GM19193 (cell line): Measurements from ENCODE around the gene AARS2.
A peak's percentile ranks its signal among the peaks of the same experiment; 100 is the strongest.

Experiments used
- POLR2A ChIP-seq: IDR thresholded peaks from 4 replicates; pipeline ENCODE4 v1.6.1; 2011; ENCODE audit not compliant: insufficient read depth, insufficient read length; ENCODE audit errors: extremely low read depth

AARS2 gene

DNA sequence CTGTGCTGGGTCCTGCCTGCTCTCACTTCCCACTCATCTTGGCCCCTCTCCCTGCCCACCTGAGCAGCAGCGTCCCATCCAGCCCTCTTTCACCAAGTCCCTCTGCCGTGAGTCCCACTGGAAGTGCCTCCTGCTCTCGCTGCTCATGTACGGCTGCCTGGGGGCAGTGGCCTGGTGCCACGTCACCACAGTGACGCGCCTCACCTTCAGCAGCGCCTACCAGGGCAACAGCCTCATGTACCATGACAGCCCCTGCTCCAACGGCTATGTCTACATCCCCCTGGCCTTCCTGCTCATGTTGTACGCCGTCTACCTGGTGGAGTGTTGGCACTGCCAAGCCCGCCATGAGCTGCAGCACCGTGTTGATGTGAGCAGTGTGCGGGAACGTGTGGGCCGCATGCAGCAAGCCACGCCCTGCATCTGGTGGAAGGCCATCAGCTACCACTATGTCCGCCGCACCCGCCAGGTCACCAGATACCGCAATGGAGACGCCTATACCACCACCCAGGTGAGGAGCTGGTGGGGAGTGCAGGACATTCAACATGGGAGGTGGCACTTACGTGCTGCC, 40.1 kb downstream of the AARS2 start:
- no peak for TF ChIP-seq POLR2A

- TF ChIP-seq POLR2A, result no peak
Measured at GRCh38 chr6:44272529-44272928, 40.6 kb downstream of the AARS2 start.

GRCh38 chr6:44271914-44272313, 41.2 kb downstream of the AARS2 start:
- no peak for TF ChIP-seq POLR2A

- TF ChIP-seq POLR2A, result no peak
Measured at GRCh38 chr6:44271406-44271723, 41.8 kb downstream of the AARS2 start.

DNA sequence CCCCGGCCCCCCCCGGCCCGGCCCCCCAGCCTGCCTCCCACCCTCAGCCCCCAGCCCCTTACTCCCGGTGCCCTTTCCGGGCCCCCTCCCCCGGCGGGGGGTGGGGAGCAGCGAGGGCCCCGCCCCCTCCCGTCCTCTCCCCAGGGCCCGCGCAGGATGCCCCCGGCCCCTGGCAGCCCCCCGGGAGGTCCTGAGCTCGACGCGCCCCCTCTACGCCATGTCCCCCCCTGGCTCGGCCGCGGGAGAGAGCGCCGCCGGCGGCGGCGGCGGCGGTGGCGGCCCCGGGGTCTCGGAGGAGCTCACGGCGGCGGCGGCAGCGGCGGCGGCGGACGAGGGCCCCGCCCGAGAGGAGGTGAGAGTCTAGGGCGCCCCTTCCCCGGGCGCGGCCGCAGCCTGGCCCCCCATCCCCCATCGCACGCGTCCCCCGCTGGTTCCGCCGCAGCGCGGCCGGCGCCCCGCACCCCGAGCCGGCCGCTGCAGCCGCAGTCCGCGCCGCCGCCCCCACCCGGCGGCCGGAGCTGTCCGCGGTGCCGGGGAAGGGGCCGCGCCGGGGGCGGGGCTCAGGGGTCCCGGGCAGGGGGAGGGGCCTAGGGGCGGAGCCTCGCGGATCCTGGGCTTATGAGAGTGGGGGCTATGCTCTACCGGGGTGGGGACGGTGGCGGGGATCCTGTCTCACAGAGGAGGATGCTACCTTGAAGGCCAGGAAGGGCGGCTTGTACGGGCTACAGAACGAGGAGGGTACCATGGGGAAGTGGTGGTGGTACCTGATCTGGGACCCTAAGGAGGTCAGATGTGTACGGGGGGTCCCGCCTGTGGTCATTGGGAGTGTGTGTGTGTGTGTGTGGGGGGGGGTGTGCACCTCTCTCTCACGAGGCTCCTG, 42.4 kb downstream of the AARS2 start:
- no peak for TF ChIP-seq POLR2A

DNA sequence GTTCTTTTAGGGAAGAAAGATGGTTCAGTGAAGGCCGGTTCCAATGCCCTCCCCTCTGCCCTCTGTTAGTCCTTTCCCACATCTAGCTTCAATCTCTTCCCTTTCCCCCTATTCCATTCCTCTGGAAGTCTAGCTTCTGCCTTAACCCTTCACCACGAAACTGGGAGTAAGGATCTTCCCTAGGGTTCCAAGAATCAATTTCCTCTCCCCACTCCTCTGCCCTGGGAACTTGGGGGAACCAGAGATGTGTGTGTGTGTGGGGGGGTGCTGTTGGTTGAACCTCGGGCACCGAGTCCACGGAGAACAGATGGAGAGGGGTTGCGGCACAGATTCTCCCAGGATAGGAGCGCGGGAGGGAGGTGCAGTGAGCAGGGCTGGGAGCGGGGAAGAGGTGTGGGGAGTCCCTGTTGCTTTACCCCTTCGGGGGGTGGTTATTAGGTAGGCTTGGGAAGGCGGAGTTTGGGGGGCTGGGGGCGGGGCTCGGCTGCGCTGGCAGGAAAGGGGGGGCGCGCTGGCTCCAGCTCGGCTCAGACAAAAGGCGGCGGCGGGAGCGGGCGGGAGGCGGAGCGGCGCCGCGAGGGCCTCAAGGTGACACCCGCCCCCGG, 43.1 kb downstream of the AARS2 start, which contains the start of gene TMEM151B:
Gene TMEM151B (plus strand): TSS at position 530 of the 605 bp plus-strand sequence. CDS start 293 bp downstream, outside the sequence.
- no peak for TF ChIP-seq POLR2A

GRCh38 chr6:44269178-44269920, 43.8 kb downstream of the AARS2 start:
- no peak for TF ChIP-seq POLR2A

GRCh38 chr6:44268095-44268628, 45.0 kb downstream of the AARS2 start:
- TF ChIP-seq POLR2A, result no peak

DNA sequence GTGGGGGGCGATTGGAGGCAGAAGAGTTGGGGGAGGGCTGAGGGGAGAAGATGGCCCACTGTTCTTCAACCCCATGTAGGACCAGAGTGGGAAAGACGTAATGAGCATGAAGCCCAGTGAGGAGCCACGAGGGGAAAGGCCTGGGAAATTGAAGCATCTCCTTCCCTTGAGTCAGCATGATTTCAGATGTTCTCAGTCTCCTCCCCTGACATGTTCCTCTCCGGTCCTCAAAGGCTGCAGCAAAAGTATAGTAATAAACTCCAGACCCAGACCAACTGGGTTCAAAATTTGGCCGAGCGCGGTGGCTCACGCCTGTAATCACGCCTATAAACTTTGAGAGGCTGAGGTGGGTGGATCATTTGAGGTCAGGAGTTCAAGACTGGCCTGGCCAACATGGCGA, 45.9 kb downstream of the AARS2 start:
- no peak for TF ChIP-seq POLR2A

GRCh38 chr6:44266347-44266746, 46.8 kb downstream of the AARS2 start:
- no peak for TF ChIP-seq POLR2A

DNA sequence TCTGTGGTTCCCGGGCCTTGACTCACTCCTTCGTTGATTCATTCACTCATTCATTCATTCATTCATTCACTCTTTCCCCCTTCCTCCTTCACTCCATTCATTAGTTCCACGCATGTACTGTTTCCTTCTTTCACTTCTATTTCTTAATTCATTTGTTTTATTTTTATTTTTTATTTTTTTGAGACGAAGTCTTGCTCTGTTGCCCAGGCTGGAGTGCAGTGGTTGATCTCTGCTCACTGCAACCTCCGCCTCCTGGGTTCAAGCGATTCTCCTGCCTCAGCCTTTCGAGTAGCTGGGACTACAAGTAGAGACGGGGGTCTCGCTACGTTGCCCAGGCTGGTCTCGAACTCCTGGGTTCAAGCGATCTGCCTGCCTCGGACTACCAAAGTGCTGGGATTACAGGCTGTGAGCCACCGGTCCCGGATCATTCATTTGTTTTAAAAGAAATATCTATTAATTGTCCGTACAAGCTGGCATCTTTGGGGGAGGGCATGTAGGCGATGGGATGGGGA, 47.4 kb downstream of the AARS2 start:
- TF ChIP-seq POLR2A, result no peak

- peak; percentile 82 for TF ChIP-seq POLR2A
Measured at GRCh38 chr6:44265007-44265721, 48.0 kb downstream of the AARS2 start, which contains the start of gene NFKBIE. TSS of gene NFKBIE (minus strand) at chr6:44265551. CDS start at chr6:44265346, 205 bp downstream.

DNA sequence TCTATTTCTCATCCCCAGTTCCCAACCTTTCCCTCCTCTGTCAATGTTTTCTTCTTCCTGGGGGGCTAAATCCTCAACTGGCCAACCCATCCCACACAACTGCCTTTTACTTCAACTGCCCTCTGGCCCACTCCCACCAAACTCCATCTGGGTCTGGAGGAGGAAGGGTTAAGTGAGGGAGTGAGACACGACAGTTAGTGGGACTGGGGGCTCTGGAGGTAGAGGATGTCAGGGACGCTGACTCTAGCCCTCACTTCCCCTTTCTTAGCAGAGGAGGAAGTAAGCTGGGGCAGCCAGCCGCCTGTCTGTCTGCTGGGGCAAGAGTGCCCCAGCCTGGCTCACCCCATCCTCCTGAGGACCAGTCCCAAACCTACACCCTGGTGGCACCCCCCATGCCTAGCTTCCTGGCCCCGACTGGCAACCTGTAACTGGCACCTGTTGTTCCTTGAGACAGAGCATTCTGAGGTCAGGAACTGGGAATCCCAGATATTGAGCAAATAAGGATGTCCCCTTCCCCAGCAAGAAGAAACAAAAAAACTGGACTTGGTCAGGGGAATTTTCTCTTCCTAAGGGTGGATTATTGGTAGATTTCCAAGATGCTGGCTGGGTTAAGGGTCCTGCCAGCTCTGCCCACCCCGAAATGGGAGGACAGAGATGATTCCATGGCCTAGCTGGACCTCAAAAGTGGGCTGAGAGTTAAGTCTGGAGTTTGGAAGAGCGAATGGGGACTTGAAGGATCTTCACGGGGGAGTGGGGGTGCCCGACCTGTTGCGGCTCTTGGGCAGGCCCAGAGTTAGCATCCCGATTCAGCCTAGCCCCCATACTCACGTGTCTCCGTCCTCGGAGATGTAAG, 48.8 kb downstream of the AARS2 start:
- TF ChIP-seq POLR2A, result peak; percentile 61

DNA sequence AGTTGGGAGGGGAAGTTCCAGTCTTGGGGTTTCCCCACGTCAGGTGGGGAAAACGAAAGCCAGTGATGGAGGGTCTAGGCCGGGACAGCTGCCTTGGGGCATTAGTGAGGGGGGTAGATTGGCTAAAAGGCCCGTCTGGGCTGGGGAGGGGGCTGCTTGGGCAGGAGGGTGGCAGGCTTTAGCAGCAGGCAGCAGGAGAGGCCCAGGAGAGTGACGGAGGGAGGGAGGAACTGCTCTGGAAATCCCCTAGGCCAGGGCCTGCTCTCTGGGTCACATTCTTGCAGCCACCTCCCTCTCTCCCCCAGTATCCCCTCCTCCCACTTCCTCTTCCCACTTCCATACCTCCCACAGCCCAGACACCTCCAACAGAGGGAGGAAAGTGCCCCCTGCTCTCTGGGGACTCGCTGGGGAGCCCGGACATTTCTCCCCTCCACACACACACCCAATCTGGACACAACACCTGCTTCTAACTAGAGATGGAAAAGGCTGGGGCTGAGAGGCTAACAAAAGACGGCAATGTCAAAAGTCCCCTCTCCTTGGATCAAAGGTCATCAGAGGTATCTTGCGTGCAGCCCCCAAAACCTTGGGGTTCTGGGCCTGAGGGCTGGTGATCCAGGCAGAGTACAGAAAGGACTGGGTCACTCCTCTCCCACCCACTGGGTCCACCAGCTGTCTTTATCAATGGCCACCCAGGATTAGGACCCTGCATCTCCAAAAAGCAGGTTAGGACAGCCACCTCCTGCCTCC, 49.6 kb downstream of the AARS2 start:
- peak; percentile 61 for TF ChIP-seq POLR2A
